K562 (cell line): ENCODE results near the gene KIF7.

Experiments used
- CCNT2 ChIP-seq: IDR thresholded peaks from 2 replicates; pipeline ENCODE4 v1.6.1; 2011; ENCODE audit warnings: borderline replicate concordance, low read depth, mild to moderate bottlenecking, moderate library complexity, mixed read lengths, low read length; ENCODE audit not compliant: insufficient read length; ENCODE audit errors: extremely low read depth
- EWSR1 ChIP-seq: fragments of 450-650 bp; IDR thresholded peaks from 2 replicates; pipeline ENCODE4 v1.6.1; 2018; ENCODE audit warnings: borderline replicate concordance, mild to moderate bottlenecking, low read depth, moderate library complexity; ENCODE audit not compliant: partially characterized antibody
- FOXM1 ChIP-seq, 2 experiments: fragments of 450-650 bp in 1 of 2; sonication (generic) in 1 of 2; formaldehyde crosslinking in 1 of 2; IDR thresholded peaks; 2 replicates each; pipeline versions ENCODE4 v1.6.1 to v1.9.0; 2017 to 2022; ENCODE audit warnings: low read depth in 2 of 2, mild to moderate bottlenecking in 2 of 2, missing genetic modification reagents in 1 of 2, moderate library complexity in 1 of 2
- RAD51 ChIP-seq: fragments of 450-650 bp; IDR thresholded peaks from 2 replicates; pipeline ENCODE4 v1.7.1; 2016; ENCODE audit warnings: low read depth, mild to moderate bottlenecking, borderline replicate concordance
- ZNF76 ChIP-seq: fragments of 250-450 bp; sonication (Bioruptor Pico); IDR thresholded peaks from 2 replicates; pipeline ENCODE4 v1.4.0; 2020; ENCODE audit warnings: mild to moderate bottlenecking, moderate library complexity, borderline replicate concordance
- TF ChIP-seq, protein P1 (sequence below), 3 experiments: IDR thresholded peaks in 2 of 3; conservative IDR thresholded peaks in 1 of 3; 2 replicates each; pipeline ENCODE4 v1.5.1; 2011 to 2012; ENCODE audit warnings: low read length in 3 of 3, mild to moderate bottlenecking in 3 of 3, control low read depth in 2 of 3, improper control_type of control experiment in 1 of 3, inconsistent platforms in 1 of 3, low read depth in 1 of 3, mixed read lengths in 1 of 3, moderate library complexity in 1 of 3; ENCODE audit not compliant: insufficient read depth in 2 of 3

DNA sequence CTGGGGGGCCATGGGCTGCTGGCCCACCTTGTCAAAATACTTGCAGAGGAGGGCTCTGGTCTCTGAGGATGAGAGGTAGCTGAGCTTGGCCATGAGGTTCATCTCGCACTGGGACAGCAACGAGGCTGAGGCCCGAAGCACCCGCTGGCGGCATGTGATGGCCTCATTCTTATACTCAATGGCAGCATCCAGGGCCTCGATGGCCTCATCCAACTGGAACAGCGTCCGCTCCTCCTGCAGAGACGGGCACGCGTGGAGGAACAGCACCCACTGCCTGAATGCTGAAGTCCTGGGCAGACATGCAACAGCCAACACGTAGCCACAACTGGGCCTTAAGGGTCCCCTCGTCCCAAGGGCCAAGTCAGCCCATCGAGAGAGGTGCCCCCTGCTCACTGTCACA is 25.0 kb downstream of the KIF7 start:
- TF ChIP-seq ZNF76 = no peak
- TF ChIP-seq, protein P1, sequence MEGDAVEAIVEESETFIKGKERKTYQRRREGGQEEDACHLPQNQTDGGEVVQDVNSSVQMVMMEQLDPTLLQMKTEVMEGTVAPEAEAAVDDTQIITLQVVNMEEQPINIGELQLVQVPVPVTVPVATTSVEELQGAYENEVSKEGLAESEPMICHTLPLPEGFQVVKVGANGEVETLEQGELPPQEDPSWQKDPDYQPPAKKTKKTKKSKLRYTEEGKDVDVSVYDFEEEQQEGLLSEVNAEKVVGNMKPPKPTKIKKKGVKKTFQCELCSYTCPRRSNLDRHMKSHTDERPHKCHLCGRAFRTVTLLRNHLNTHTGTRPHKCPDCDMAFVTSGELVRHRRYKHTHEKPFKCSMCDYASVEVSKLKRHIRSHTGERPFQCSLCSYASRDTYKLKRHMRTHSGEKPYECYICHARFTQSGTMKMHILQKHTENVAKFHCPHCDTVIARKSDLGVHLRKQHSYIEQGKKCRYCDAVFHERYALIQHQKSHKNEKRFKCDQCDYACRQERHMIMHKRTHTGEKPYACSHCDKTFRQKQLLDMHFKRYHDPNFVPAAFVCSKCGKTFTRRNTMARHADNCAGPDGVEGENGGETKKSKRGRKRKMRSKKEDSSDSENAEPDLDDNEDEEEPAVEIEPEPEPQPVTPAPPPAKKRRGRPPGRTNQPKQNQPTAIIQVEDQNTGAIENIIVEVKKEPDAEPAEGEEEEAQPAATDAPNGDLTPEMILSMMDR (IDR thresholded peaks at IDR 0.05 in 2 of 3, conservative IDR thresholded peaks at IDR 0.05 in 1 of 3; ENCODE audit: insufficient read depth in 2 of 3, low read depth in 1 of 3, low read length in 3 of 3) = no peak
- no peak for TF ChIP-seq CCNT2
- TF ChIP-seq FOXM1 (IDR thresholded peaks at IDR 0.05; ENCODE audit: low read depth) = no peak
- TF ChIP-seq FOXM1 (CRISPR knock-in tag; IDR thresholded peaks at IDR 0.05; ENCODE audit: low read depth) = no peak
- TF ChIP-seq EWSR1 = no peak
- no peak for TF ChIP-seq RAD51
